ENCODE measurements around the gene LPO.

DNA sequence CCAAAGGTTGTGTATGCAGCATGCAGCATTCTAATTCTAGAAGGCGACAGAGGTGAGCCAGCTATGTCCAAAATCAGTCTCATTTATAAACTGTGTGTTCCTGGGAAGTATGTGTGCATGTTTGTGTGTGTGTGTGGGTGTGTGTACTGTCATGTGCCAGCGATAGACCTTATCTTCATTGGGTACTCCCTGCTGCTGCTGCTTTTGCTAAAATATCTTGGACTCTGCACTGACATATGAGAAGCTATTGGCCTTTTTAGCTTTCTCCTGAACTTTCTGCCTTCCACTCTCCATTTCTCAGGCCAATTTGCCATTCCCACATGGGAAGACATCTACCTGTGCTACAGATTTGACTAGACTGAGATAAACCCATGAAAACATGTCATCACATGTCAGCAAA lies 2.0 kb upstream of the LPO start:
- TF ChIP-seq POLR2A (IDR thresholded peaks at IDR 0.05), result no peak
- TF ChIP-seq, protein P1, sequence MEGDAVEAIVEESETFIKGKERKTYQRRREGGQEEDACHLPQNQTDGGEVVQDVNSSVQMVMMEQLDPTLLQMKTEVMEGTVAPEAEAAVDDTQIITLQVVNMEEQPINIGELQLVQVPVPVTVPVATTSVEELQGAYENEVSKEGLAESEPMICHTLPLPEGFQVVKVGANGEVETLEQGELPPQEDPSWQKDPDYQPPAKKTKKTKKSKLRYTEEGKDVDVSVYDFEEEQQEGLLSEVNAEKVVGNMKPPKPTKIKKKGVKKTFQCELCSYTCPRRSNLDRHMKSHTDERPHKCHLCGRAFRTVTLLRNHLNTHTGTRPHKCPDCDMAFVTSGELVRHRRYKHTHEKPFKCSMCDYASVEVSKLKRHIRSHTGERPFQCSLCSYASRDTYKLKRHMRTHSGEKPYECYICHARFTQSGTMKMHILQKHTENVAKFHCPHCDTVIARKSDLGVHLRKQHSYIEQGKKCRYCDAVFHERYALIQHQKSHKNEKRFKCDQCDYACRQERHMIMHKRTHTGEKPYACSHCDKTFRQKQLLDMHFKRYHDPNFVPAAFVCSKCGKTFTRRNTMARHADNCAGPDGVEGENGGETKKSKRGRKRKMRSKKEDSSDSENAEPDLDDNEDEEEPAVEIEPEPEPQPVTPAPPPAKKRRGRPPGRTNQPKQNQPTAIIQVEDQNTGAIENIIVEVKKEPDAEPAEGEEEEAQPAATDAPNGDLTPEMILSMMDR (IDR thresholded peaks at IDR 0.05), result no peak
